Erythroblast (primary cell): ENCODE measurements around the gene COQ4.

Experiments used
- GATA1 ChIP-seq: IDR thresholded peaks from 2 replicates; pipeline ENCODE4 v1.6.1; 2011; ENCODE audit warnings: low read depth, mild to moderate bottlenecking, control low read depth, low read length, moderate library complexity
- POLR2A ChIP-seq: IDR thresholded peaks from 2 replicates; pipeline ENCODE4 v1.6.1; 2011; ENCODE audit warnings: mild to moderate bottlenecking, low read length

- TF ChIP-seq POLR2A: no peak
- no peak for TF ChIP-seq GATA1
Measured at GRCh38 chr9:128286440-128286839, 36.2 kb upstream of the COQ4 start.
